Measurements from ENCODE around the gene SLC29A4.

- TF ChIP-seq, protein P1, sequence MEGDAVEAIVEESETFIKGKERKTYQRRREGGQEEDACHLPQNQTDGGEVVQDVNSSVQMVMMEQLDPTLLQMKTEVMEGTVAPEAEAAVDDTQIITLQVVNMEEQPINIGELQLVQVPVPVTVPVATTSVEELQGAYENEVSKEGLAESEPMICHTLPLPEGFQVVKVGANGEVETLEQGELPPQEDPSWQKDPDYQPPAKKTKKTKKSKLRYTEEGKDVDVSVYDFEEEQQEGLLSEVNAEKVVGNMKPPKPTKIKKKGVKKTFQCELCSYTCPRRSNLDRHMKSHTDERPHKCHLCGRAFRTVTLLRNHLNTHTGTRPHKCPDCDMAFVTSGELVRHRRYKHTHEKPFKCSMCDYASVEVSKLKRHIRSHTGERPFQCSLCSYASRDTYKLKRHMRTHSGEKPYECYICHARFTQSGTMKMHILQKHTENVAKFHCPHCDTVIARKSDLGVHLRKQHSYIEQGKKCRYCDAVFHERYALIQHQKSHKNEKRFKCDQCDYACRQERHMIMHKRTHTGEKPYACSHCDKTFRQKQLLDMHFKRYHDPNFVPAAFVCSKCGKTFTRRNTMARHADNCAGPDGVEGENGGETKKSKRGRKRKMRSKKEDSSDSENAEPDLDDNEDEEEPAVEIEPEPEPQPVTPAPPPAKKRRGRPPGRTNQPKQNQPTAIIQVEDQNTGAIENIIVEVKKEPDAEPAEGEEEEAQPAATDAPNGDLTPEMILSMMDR (conservative IDR thresholded peaks at IDR 0.05; ENCODE audit: low read length): no peak
- no peak for TF ChIP-seq EZH2phosphoT487 (IDR thresholded peaks at IDR 0.05; ENCODE audit: borderline replicate concordance, low read depth, low read length)
Measured at GRCh38 chr7:5283421-5284303, 919 bp downstream of the SLC29A4 start.

Measured in OCI-LY7 (cell line).